ENCODE results near the gene NTPCR.

DNA sequence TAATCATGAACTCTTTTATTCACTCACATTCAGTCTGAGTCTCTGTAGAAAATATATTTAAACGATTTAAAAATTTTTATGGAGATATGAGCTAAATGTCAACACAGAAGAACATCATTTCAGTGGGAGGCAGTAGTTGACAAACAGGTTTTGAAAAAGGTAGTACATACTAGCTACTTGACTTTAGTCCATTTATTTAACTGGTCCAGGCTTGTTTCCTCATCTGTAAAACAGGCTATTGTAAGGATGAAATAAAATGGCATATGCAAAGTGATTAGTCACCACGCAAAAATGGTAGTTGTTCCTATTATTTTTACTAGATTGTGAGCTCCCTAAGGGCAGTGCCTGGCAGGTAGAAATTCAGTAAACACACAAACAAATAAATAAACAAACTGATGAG, 75.2 kb downstream of the NTPCR start:
- TF ChIP-seq, protein P1, sequence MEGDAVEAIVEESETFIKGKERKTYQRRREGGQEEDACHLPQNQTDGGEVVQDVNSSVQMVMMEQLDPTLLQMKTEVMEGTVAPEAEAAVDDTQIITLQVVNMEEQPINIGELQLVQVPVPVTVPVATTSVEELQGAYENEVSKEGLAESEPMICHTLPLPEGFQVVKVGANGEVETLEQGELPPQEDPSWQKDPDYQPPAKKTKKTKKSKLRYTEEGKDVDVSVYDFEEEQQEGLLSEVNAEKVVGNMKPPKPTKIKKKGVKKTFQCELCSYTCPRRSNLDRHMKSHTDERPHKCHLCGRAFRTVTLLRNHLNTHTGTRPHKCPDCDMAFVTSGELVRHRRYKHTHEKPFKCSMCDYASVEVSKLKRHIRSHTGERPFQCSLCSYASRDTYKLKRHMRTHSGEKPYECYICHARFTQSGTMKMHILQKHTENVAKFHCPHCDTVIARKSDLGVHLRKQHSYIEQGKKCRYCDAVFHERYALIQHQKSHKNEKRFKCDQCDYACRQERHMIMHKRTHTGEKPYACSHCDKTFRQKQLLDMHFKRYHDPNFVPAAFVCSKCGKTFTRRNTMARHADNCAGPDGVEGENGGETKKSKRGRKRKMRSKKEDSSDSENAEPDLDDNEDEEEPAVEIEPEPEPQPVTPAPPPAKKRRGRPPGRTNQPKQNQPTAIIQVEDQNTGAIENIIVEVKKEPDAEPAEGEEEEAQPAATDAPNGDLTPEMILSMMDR (optimal IDR thresholded peaks at IDR 0.05 in 1 of 3, IDR thresholded peaks at IDR 0.05 in 1 of 3, conservative IDR thresholded peaks at IDR 0.05 in 1 of 3; ENCODE audit: extremely low read depth in 1 of 3, insufficient read depth in 2 of 3, low read length in 3 of 3) = no peak
- no peak for TF ChIP-seq EZH2 (IDR thresholded peaks at IDR 0.05; ENCODE audit: low read length)
